Measurements from ENCODE around the gene NDUFS5. TPM values are rescaled to one million over a fixed set of nuclear protein-coding genes. Genes with fewer than 3 reads are reported as not detected.
"Not testable (repeated sequence)": the region's sequence is repeated elsewhere in the genome, so short reads cannot be mapped to it uniquely, and the experiment has no call there.

NDUFS5 gene
- total and polyA plus RNA-seq, 12 donors: 303 to 6,035 (median 561) TPM

DNA sequence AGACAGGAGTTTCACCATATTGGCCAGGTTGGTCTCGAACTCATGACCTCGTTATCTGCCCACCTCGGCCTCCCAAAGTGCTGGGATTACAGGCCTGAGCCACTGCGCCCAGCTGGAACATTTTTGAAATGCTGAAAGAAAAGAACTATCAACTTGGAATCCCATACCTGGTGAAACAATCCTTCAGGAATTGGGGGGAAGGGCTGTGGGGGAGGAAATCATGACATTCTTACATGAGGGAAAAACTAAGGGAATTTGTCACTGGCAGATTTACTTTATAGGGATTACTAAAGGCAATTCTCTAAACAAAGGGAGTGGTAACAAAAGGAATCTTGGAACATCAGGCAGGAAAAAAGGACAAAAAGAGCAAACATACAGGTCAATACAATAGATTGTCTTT is 25.8 kb downstream of the NDUFS5 start:
- Histone ChIP-seq H3K9me3 (no peaks in the 10 kb centered on the region), H3K4me1 (peaks cover under 1 to 12% (median 8%) of the 10 kb centered on the region in 9 donors), H3K4me3 (no peak overlapping the region), H3K27ac (no peak overlapping the region), H3K36me3 (peaks cover 0 to 13% (median 0%) of the 10 kb centered on the region in 9 donors), H3K27me3 (no peaks in the 10 kb centered on the region)
- 87 to 88% methylated on average over 4 of the region's 4 CpGs for WGBS, 2 donors
- TF ChIP-seq, protein P1, sequence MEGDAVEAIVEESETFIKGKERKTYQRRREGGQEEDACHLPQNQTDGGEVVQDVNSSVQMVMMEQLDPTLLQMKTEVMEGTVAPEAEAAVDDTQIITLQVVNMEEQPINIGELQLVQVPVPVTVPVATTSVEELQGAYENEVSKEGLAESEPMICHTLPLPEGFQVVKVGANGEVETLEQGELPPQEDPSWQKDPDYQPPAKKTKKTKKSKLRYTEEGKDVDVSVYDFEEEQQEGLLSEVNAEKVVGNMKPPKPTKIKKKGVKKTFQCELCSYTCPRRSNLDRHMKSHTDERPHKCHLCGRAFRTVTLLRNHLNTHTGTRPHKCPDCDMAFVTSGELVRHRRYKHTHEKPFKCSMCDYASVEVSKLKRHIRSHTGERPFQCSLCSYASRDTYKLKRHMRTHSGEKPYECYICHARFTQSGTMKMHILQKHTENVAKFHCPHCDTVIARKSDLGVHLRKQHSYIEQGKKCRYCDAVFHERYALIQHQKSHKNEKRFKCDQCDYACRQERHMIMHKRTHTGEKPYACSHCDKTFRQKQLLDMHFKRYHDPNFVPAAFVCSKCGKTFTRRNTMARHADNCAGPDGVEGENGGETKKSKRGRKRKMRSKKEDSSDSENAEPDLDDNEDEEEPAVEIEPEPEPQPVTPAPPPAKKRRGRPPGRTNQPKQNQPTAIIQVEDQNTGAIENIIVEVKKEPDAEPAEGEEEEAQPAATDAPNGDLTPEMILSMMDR (IDR thresholded peaks at IDR 0.05): no peak
- ATAC-seq (no peak), DNase-seq (no peak)
- intact Hi-C loops (cut with DNase I): no loop called here

DNA sequence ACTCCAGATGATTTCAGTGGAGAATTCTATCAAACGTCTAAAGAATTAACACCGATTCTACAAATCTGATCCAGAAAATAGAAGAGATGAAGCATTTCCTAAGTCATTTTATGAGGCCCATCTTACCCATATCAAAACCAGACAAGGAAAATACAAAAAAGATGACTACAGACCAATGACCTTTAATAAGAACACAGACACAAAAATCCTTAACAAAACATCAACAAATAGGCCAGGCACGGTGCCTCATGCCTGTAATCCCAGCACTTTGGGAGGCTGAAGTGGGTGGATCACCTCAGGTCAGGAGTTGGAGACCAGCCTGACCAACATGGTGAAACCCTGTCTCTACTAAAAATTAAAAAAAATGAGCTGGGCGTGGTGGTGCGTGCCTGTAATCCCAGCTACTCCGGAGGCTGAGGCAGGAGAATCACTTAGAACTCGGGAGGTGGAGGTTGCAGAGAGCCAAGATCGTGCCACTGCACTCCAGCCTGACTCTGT is 29.1 kb downstream of the NDUFS5 start:
- H3K4me3 ChIP-seq; ATAC-seq; H3K9me3 ChIP-seq; H3K4me1 ChIP-seq; intact Hi-C loops (cut with DNase I); H3K36me3 ChIP-seq; H3K27ac ChIP-seq; H3K27me3 ChIP-seq; DNase-seq: not testable (repeated sequence)
- WGBS, 2 donors: 95 to 96% methylated on average over 8 of the region's 8 CpGs

DNA sequence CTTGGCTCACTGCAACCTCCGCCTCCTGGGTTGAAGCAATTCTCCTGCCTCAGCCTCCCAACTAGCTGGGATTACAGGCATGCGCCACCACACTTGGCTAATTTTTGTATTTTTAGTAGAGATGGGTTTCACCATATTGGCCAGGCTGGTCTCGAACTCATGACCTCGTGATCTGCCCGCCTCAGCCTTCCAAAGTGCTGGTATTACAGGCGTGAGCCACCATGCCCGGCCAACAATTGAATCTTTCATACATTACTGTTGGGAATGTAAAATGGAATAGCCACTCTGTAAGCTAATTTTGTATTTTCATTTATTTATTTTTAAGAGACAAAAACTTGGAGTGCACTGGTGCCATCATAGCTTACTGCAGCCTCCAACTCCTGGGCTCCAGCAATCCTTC is 35.4 kb downstream of the NDUFS5 start:
- H3K27ac ChIP-seq; H3K27me3 ChIP-seq; DNase-seq; H3K4me3 ChIP-seq; H3K4me1 ChIP-seq; ATAC-seq; H3K36me3 ChIP-seq; H3K9me3 ChIP-seq; intact Hi-C loops (cut with DNase I): not testable (repeated sequence)
- WGBS, 2 donors: 96 to 99% methylated on average over 7 of the region's 7 CpGs

DNA sequence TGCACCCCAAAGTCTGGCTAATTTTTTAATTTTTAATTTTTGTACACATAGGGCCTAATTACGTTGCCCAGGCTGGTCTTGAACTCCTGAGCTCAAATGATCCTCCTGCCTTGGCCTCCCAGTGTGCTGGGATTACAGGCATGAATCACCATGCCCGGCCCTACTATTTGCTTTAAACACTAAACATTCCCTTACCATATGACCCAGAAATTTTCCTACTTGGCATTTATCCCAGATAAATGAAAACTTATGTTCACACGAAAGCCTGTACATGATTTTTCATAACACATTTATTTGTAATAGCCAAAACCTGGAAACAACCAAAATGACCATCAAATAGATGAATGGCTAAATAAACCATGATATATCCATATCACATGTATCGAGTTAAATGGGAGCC is 35.8 kb downstream of the NDUFS5 start:
- intact Hi-C loops (cut with DNase I): no loop called here
- Histone ChIP-seq H3K9me3 (no peaks in the 10 kb centered on the region), H3K4me1 (no peaks in the 10 kb centered on the region), H3K36me3 (peaks cover 0 to 5% (median 0%) of the 10 kb centered on the region in 9 donors), H3K4me3 (no peak overlapping the region), H3K27me3 (no peaks in the 10 kb centered on the region), H3K27ac (no peak overlapping the region)
- ATAC-seq (no peak), DNase-seq (no peak)
- TF ChIP-seq, protein P1 (IDR thresholded peaks at IDR 0.05): no peak
- 91 to 97% methylated on average over 4 of the region's 4 CpGs for WGBS, 2 donors

DNA sequence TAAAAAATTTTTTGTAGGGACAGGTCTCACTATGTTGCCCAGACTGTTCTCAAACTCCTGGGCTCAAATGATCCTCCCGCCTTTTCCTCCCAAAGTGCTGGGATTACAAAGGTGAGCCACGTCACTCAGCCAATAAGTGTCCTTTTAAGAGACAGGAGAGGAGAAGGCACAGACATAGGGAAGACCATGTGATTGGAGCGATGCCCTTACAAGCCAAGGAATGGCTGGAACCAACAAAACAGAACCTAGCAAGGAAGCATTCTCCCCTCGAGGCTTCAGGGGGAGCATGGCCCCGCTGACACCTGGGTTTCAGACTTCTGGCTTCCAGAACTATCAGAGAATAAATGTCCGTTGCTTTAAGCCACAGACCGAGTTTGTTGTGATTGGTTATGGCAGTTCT is 37.0 kb downstream of the NDUFS5 start:
- 77 to 80% methylated on average over 7 of the region's 7 CpGs for WGBS, 2 donors
- Histone ChIP-seq H3K4me3 (no peak overlapping the region), H3K36me3 (no peaks in the 10 kb centered on the region), H3K27ac (no peak overlapping the region), H3K9me3 (no peaks in the 10 kb centered on the region), H3K27me3 (no peaks in the 10 kb centered on the region), H3K4me1 (no peaks in the 10 kb centered on the region)
- TF ChIP-seq, protein P1 (IDR thresholded peaks at IDR 0.05): no peak
- no peak for ATAC-seq
- intact Hi-C loops (cut with DNase I): no loop called here
- no peak for DNase-seq

Data from heart right ventricle (tissue), 16 donors.